Measurements from ENCODE around the gene FBXO44. TPM values are rescaled to one million over a fixed set of nuclear protein-coding genes. Genes with fewer than 3 reads are reported as not detected.

FBXO44 gene
- total RNA-seq, 1 experiment from 2014 or later, result 19.3 TPM

- ChIA-PET CTCF (interaction anchor here (1.1 kb wide), 1 partner anchor 35 kb away, joined by 3 read pairs; no protein-coding TSS in a partner anchor), POLR2A (ENCODE audit: low non-redundant PET) (interaction anchor here (0.6 kb wide), 1 partner anchor 437 kb away, joined by 5 read pairs; no protein-coding TSS in a partner anchor)
- Histone ChIP-seq H3K9me3 (ENCODE audit: low read depth, low read length, poor library complexity, severe bottlenecking) (no peaks in the 10 kb centered on the region), H3K4me3 (ENCODE audit: low read depth, low read length, poor library complexity, severe bottlenecking) (no peak overlapping the region), H3K4me1 (ENCODE audit: insufficient read depth, low read length, poor library complexity, severe bottlenecking) (peaks cover 3% of the 10 kb centered on the region), H3K36me3 (ENCODE audit: insufficient read depth, low read length, poor library complexity, severe bottlenecking) (peaks cover 41% of the 10 kb centered on the region), H3K27me3 (replicated peaks; ENCODE audit: insufficient read depth, low read depth, low read length, poor library complexity) (no peaks in the 10 kb centered on the region), H3K27ac (ENCODE audit: low read depth, low read length, poor library complexity, severe bottlenecking) (no peak overlapping the region)
- 0 out of 2 replicates have a peak, but pooled peaks have one; percentile 33 for TF ChIP-seq CTCF (conservative IDR thresholded peaks at IDR 0.05; ENCODE audit: low read depth, low read length)
- no peak for TF ChIP-seq EZH2 (IDR thresholded peaks at IDR 0.05; ENCODE audit: borderline replicate concordance, low read depth, low read length, poor library complexity, severe bottlenecking)
- no TSS peak for BruUV-seq (replicated peaks)
- intact Hi-C loops (cut with micrococcal nuclease; ENCODE audit: unreplicated experiment), result no loop called here
- no peak for DNase-seq (ENCODE audit: low spot score)
These were observed 21.9 kb downstream of the FBXO44 start for GRCh38 chr1:11676386-11677103.

GRCh38 chr1:11678442-11678841, 23.8 kb downstream of the FBXO44 start:
- no peak overlapping the region for H3K27ac ChIP-seq (ENCODE audit: low read depth, low read length, poor library complexity, severe bottlenecking)
- ChIA-PET CTCF (no interaction called here), POLR2A (ENCODE audit: low non-redundant PET) (no interaction called here)
- intact Hi-C loops (cut with micrococcal nuclease; ENCODE audit: unreplicated experiment), result no loop called here
- no peaks in the 10 kb centered on the region for H3K27me3 ChIP-seq (replicated peaks; ENCODE audit: insufficient read depth, low read depth, low read length, poor library complexity)
- TSS peak; percentile 38 for BruUV-seq (replicated peaks)
- H3K36me3 ChIP-seq (ENCODE audit: insufficient read depth, low read length, poor library complexity, severe bottlenecking), result peaks cover 36% of the 10 kb centered on the region
- no peak for TF ChIP-seq EZH2 (IDR thresholded peaks at IDR 0.05; ENCODE audit: borderline replicate concordance, low read depth, low read length, poor library complexity, severe bottlenecking)
- no peak for TF ChIP-seq CTCF (conservative IDR thresholded peaks at IDR 0.05; ENCODE audit: low read depth, low read length)
- H3K4me1 ChIP-seq (ENCODE audit: insufficient read depth, low read length, poor library complexity, severe bottlenecking), result peaks cover 22% of the 10 kb centered on the region
- no peak for DNase-seq (ENCODE audit: low spot score)
- no peaks in the 10 kb centered on the region for H3K9me3 ChIP-seq (ENCODE audit: low read depth, low read length, poor library complexity, severe bottlenecking)
- H3K4me3 ChIP-seq (ENCODE audit: low read depth, low read length, poor library complexity, severe bottlenecking), result no peak overlapping the region

- intact Hi-C loops (cut with micrococcal nuclease; ENCODE audit: unreplicated experiment), result loop anchor here (5.0 kb wide), 1 partner anchor 127 kb away; the partner anchor contains the start of genes CLCN6 and MTHFR
- no peaks in the 10 kb centered on the region for H3K9me3 ChIP-seq (ENCODE audit: low read depth, low read length, poor library complexity, severe bottlenecking)
- BruUV-seq (replicated peaks), result no TSS peak
- peaks cover 18% of the 10 kb centered on the region for H3K36me3 ChIP-seq (ENCODE audit: insufficient read depth, low read length, poor library complexity, severe bottlenecking)
- peak overlapping the region; percentile 94 for H3K4me3 ChIP-seq (ENCODE audit: low read depth, low read length, poor library complexity, severe bottlenecking)
- POLR2A ChIA-PET (ENCODE audit: low non-redundant PET), result no interaction called here
- TF ChIP-seq EZH2 (IDR thresholded peaks at IDR 0.05; ENCODE audit: borderline replicate concordance, low read depth, low read length, poor library complexity, severe bottlenecking), result no peak
- no peak for TF ChIP-seq CTCF (conservative IDR thresholded peaks at IDR 0.05; ENCODE audit: low read depth, low read length)
- CTCF ChIA-PET, result no interaction called here
- peaks cover 42% of the 10 kb centered on the region for H3K4me1 ChIP-seq (ENCODE audit: insufficient read depth, low read length, poor library complexity, severe bottlenecking)
- no peaks in the 10 kb centered on the region for H3K27me3 ChIP-seq (replicated peaks; ENCODE audit: insufficient read depth, low read depth, low read length, poor library complexity)
- peak overlapping the region; percentile 95 for H3K27ac ChIP-seq (ENCODE audit: low read depth, low read length, poor library complexity, severe bottlenecking)
- no peak for DNase-seq (ENCODE audit: low spot score)
These were observed 25.8 kb downstream of the FBXO44 start for GRCh38 chr1:11680270-11681070.
